ENCODE measurements around the gene ZNF830. TPM values are rescaled to one million over a fixed set of nuclear protein-coding genes. Genes with fewer than 3 reads are reported as not detected.

ZNF830 gene
- total and polyA plus RNA-seq, 9 of the 15 experiments (the other 6 are each of a cell fraction or from before 2014, with no cell fraction given) = 13.1 to 28.7 (median 21.7) TPM

DNA sequence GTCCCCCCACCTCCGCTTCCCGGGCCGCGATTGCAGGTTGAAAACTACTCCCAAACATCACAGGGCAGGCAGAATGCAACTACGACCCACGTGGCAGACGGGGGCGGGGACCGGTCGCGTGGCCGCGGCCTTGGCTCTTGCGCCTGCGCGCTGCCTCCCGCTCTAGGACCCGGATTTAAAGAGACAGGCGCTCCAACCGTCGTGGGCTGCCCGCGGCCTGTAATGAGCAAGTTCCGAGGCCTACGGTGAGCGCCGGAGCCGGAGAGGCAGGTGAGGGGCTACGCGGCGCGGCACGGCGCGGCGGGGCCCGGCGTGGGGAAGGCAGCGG is 19.0 kb downstream of the ZNF830 start, which contains the start of gene LIG3 (continued):
- no peak for TF ChIP-seq POU5F1 (IDR thresholded peaks at IDR 0.05; ENCODE audit: borderline replicate concordance, low read depth, low read length, partially characterized antibody)
- TF ChIP-seq NEUROD1 (IDR thresholded peaks at IDR 0.05; ENCODE audit: borderline replicate concordance, low read depth, low read length, partially characterized antibody) = peak; percentile 46
- TF ChIP-seq TRIM28 (IDR thresholded peaks at IDR 0.05) = no peak
- TF ChIP-seq CREB1 (IDR thresholded peaks at IDR 0.05) = no peak; the same call in 1 of the 2 replicates
- TF ChIP-seq CREB1 (CRISPR knock-in tag; IDR thresholded peaks at IDR 0.05) = peak; percentile 23; the same call in 1 of the 2 replicates
- TF ChIP-seq TBP (optimal IDR thresholded peaks at IDR 0.05; ENCODE audit: low read depth, low read length) = peak; percentile 67
- TF ChIP-seq SAP30 (IDR thresholded peaks at IDR 0.05; ENCODE audit: borderline replicate concordance, insufficient read depth, low read depth, low read length, poor library complexity, severe bottlenecking) = peak; percentile 82
- TF ChIP-seq NONO (IDR thresholded peaks at IDR 0.05; ENCODE audit: low read depth in 2 of 2, low read length in 1 of 2) = peak in 1 of 2 experiments; percentile 8; a peak in 2 of 4 replicates
- no peak for TF ChIP-seq TAF7 (tag; IDR thresholded peaks at IDR 0.05)
- TF ChIP-seq, protein P1, sequence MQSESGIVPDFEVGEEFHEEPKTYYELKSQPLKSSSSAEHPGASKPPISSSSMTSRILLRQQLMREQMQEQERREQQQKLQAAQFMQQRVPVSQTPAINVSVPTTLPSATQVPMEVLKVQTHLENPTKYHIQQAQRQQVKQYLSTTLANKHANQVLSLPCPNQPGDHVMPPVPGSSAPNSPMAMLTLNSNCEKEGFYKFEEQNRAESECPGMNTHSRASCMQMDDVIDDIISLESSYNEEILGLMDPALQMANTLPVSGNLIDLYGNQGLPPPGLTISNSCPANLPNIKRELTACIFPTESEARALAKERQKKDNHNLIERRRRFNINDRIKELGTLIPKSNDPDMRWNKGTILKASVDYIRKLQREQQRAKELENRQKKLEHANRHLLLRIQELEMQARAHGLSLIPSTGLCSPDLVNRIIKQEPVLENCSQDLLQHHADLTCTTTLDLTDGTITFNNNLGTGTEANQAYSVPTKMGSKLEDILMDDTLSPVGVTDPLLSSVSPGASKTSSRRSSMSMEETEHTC (IDR thresholded peaks at IDR 0.05) = peak; percentile 91
- TF ChIP-seq BHLHE40 (IDR thresholded peaks at IDR 0.05; ENCODE audit: low read length) = peak; percentile 82
- 0 out of 2 replicates have a peak, but pooled peaks have one; percentile 4 for TF ChIP-seq FOXM1 (IDR thresholded peaks at IDR 0.05; ENCODE audit: low read depth)
- no peak for TF ChIP-seq FOXM1 (CRISPR knock-in tag; IDR thresholded peaks at IDR 0.05; ENCODE audit: low read depth)
- TF ChIP-seq FOXK2 (conservative IDR thresholded peaks at IDR 0.05 in 1 of 2, IDR thresholded peaks at IDR 0.05 in 1 of 2; ENCODE audit: low read depth in 2 of 2) = peak; percentile 78 to 80
- peak; percentile 76 for TF ChIP-seq ZFX (CRISPR knock-in tag; IDR thresholded peaks at IDR 0.05)
- peak; percentile 32; the same call in 1 of the 2 replicates for TF ChIP-seq E2F3 (CRISPR knock-in tag; IDR thresholded peaks at IDR 0.05)
- TF ChIP-seq ZNF764 (CRISPR knock-in tag; IDR thresholded peaks at IDR 0.05; ENCODE audit: low read depth) = no peak
- peak; percentile 33; the same call in 1 of the 2 replicates for TF ChIP-seq TOE1 (IDR thresholded peaks at IDR 0.05; ENCODE audit: borderline replicate concordance)
- TF ChIP-seq TOE1 (CRISPR knock-in tag; IDR thresholded peaks at IDR 0.05; ENCODE audit: borderline replicate concordance, low read depth) = no peak
- TF ChIP-seq MXI1 (IDR thresholded peaks at IDR 0.05; ENCODE audit: low read depth, low read length) = peak; percentile 98
- TF ChIP-seq, protein P2, sequence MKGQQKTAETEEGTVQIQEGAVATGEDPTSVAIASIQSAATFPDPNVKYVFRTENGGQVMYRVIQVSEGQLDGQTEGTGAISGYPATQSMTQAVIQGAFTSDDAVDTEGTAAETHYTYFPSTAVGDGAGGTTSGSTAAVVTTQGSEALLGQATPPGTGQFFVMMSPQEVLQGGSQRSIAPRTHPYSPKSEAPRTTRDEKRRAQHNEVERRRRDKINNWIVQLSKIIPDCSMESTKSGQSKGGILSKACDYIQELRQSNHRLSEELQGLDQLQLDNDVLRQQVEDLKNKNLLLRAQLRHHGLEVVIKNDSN (CRISPR knock-in tag; IDR thresholded peaks at IDR 0.05) = peak; percentile 89
- 0 out of 3 replicates have a peak, but pooled peaks of 1 of the 2 experiments have one; percentile 9 for TF ChIP-seq CBX3 (IDR thresholded peaks at IDR 0.05; ENCODE audit: borderline replicate concordance in 1 of 2, low read length in 2 of 2)
- 0 out of 2 replicates have a peak, but pooled peaks have one; percentile 14 for TF ChIP-seq RNF2 (IDR thresholded peaks at IDR 0.05)
- TF ChIP-seq, protein P3, sequence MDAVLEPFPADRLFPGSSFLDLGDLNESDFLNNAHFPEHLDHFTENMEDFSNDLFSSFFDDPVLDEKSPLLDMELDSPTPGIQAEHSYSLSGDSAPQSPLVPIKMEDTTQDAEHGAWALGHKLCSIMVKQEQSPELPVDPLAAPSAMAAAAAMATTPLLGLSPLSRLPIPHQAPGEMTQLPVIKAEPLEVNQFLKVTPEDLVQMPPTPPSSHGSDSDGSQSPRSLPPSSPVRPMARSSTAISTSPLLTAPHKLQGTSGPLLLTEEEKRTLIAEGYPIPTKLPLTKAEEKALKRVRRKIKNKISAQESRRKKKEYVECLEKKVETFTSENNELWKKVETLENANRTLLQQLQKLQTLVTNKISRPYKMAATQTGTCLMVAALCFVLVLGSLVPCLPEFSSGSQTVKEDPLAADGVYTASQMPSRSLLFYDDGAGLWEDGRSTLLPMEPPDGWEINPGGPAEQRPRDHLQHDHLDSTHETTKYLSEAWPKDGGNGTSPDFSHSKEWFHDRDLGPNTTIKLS (IDR thresholded peaks at IDR 0.05; ENCODE audit: borderline replicate concordance, low read depth) = peak; percentile 97
- TF ChIP-seq RCOR1 (IDR thresholded peaks at IDR 0.05; ENCODE audit: borderline replicate concordance in 1 of 2, low read depth in 2 of 2, low read length in 2 of 2) = peak in 1 of 2 experiments; percentile 54; a peak in 2 of 4 replicates
- TF ChIP-seq FOS (IDR thresholded peaks at IDR 0.05; ENCODE audit: extremely low read depth, insufficient read length) = no peak
- TF ChIP-seq PRPF4 (IDR thresholded peaks at IDR 0.05; ENCODE audit: insufficient read depth, low read depth, low read length, poor library complexity, severe bottlenecking) = peak; percentile 27

All from K562 (cell line).